ENCODE results near the gene STAC. TPM values are rescaled to one million over a fixed set of nuclear protein-coding genes. Genes with fewer than 3 reads are reported as not detected.
"Not testable (repeated sequence)": the region's sequence is repeated elsewhere in the genome, so short reads cannot be mapped to it uniquely, and the experiment has no call there.

STAC gene
- total and polyA plus RNA-seq, 9 of the 15 experiments (the other 6 are each of a cell fraction or from before 2014, with no cell fraction given), result 0.11 TPM; not detected in 8

DNA sequence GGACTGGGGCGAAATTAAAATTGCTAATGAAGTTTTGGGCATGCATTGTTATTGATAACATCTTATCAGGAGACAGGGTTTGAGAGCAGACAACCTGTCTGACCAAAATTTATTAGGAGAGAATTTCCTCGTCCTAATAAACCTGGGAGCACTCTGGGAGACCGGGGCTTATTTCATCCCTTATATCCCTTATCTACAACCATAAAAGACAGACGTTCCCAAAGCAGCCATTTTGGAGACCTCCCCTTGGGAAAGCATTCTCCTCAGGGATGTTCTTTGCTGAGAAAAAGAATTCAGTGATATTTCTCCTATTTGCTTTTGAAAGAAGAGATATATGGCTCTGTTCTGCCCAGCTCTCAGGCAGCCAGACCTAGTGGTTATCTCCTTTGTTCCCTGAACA is 198.1 kb downstream of the STAC start:
- TF ChIP-seq CBX3 (IDR thresholded peaks at IDR 0.05; ENCODE audit: borderline replicate concordance in 1 of 2, low read length in 2 of 2) (peak in 1 of 2 experiments; percentile 50; a peak in 1 of 3 replicates), CBX5 (IDR thresholded peaks at IDR 0.05; ENCODE audit: borderline replicate concordance, low read depth) (peak; percentile 56; the same call in 1 of the 2 replicates)
- H3K4me3 ChIP-seq; intact Hi-C loops (cut with micrococcal nuclease); H2AFZ ChIP-seq (ENCODE audit: low read depth, low read length); H3K4me2 ChIP-seq (ENCODE audit: insufficient read depth, low read length); H4K20me1 ChIP-seq (replicated peaks; ENCODE audit: control insufficient read depth, insufficient read depth, low read length); H3K79me2 ChIP-seq (ENCODE audit: control insufficient read depth, insufficient read depth, low read length); H3K36me3 ChIP-seq (ENCODE audit: control insufficient read depth, insufficient read depth, low read length); POLR2A ChIA-PET; FAIRE-seq; H3K4me1 ChIP-seq (replicated peaks in 1 of 2; ENCODE audit: control insufficient read depth in 2 of 2, insufficient read depth in 2 of 2, low read length in 2 of 2); H3K9me1 ChIP-seq (ENCODE audit: control insufficient read depth, insufficient read depth, low read length); H3K27me3 ChIP-seq (ENCODE audit: control insufficient read depth in 2 of 2, insufficient read depth in 2 of 2, low read length in 2 of 2); H3K9me3 ChIP-seq (replicated peaks; ENCODE audit: control insufficient read depth, insufficient read depth, low read depth, low read length); in situ Hi-C loops (cut with MboI); CTCF ChIA-PET (ENCODE audit: low intra/inter-chr PET ratio); ATAC-seq; BruUV-seq (replicated peaks); H3K27ac ChIP-seq (ENCODE audit: extremely low read depth, low read depth, low read length); H3K9ac ChIP-seq (ENCODE audit: insufficient read depth in 1 of 2, low read depth in 2 of 2, low read length in 2 of 2): not testable (repeated sequence)
- peak in 1 of 4 experiments; percentile 2 for DNase-seq (ENCODE audit: extremely low read depth in 1 of 4, low spot score in 3 of 4)
- WGBS (ENCODE audit: insufficient coverage, low coverage, missing lambda C conversion rate), result 0% methylated on average over 4 of the region's 4 CpGs

DNA sequence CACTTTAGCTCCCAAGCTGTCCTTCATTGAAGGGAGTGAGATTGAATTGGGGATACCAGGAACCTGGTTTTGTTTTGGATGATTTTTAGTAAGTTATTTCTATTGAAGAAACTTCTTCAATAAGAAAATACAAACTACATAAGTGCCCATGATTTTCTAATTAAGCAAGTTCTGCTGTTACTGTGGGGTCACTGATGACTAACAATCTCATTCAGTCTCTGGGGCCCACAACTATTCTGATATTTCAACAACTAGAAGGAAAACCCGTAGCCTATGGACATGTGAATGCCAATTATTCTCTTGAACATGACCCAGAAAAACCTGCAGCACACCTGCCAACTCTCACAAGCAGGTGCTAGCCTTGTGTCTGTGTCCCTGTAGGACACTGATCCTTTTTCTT is 199.4 kb downstream of the STAC start:
- no peak for FAIRE-seq

More for the DNA sequence above, 199.4 kb downstream of the STAC start:
- TF ChIP-seq PHF8 (IDR thresholded peaks at IDR 0.05; ENCODE audit: borderline replicate concordance, low read length) (no peak), MTA1 (IDR thresholded peaks at IDR 0.05; ENCODE audit: borderline replicate concordance) (no peak), HDAC6 (IDR thresholded peaks at IDR 0.05; ENCODE audit: low read depth, low read length) (no peak), TEAD1 (CRISPR knock-in tag; IDR thresholded peaks at IDR 0.05) (no peak), POLR3A (IDR thresholded peaks at IDR 0.05; ENCODE audit: borderline replicate concordance, extremely low read depth, insufficient read depth, insufficient read length) (no peak), ZNF274 (IDR thresholded peaks at IDR 0.05; ENCODE audit: borderline replicate concordance, low read depth, low read length) (no peak)
- TF ChIP-seq, protein P1, sequence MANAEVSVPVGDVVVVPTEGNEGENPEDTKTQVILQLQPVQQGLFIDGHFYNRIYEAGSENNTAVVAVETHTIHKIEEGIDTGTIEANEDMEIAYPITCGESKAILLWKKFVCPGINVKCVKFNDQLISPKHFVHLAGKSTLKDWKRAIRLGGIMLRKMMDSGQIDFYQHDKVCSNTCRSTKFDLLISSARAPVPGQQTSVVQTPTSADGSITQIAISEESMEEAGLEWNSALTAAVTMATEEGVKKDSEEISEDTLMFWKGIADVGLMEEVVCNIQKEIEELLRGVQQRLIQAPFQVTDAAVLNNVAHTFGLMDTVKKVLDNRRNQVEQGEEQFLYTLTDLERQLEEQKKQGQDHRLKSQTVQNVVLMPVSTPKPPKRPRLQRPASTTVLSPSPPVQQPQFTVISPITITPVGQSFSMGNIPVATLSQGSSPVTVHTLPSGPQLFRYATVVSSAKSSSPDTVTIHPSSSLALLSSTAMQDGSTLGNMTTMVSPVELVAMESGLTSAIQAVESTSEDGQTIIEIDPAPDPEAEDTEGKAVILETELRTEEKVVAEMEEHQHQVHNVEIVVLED (CRISPR knock-in tag; IDR thresholded peaks at IDR 0.05), result no peak
- Histone ChIP-seq H3K4me1 (replicated peaks in 1 of 2; ENCODE audit: control insufficient read depth in 2 of 2, insufficient read depth in 2 of 2, low read length in 2 of 2) (no peaks in the 10 kb centered on the region), H3K36me3 (ENCODE audit: control insufficient read depth, insufficient read depth, low read length) (no peaks in the 10 kb centered on the region), H3K9me1 (ENCODE audit: control insufficient read depth, insufficient read depth, low read length) (no peaks in the 10 kb centered on the region), H3K4me2 (ENCODE audit: insufficient read depth, low read length) (no peak overlapping the region), H4K20me1 (replicated peaks; ENCODE audit: control insufficient read depth, insufficient read depth, low read length) (no peaks in the 10 kb centered on the region), H3K9ac (ENCODE audit: insufficient read depth in 1 of 2, low read depth in 2 of 2, low read length in 2 of 2) (no peak overlapping the region), H2AFZ (ENCODE audit: low read depth, low read length) (no peak overlapping the region), H3K4me3 (no peak overlapping the region), H3K79me2 (ENCODE audit: control insufficient read depth, insufficient read depth, low read length) (no peaks in the 10 kb centered on the region), H3K27me3 (ENCODE audit: control insufficient read depth in 2 of 2, insufficient read depth in 2 of 2, low read length in 2 of 2) (no peaks in the 10 kb centered on the region), H3K9me3 (replicated peaks; ENCODE audit: control insufficient read depth, insufficient read depth, low read depth, low read length) (no peaks in the 10 kb centered on the region; the same call in none of the 2 replicates), H3K27ac (ENCODE audit: extremely low read depth, low read depth, low read length) (no peak overlapping the region)
- ChIA-PET CTCF (ENCODE audit: low intra/inter-chr PET ratio) (no interaction called here), POLR2A (no interaction called here)
- 0% methylated on average over 1 of the region's 1 CpG for WGBS (ENCODE audit: insufficient coverage, low coverage, missing lambda C conversion rate)
- in situ Hi-C loops (cut with MboI), result no loop called here
- no TSS peak for BruUV-seq (replicated peaks)
- intact Hi-C loops (cut with micrococcal nuclease), result no loop called here
- DNase-seq (ENCODE audit: extremely low read depth in 1 of 4, low spot score in 3 of 4), result no peak
- no peak for ATAC-seq

Measured in K562 (cell line).